DMS114 treated with DMSO at 0.1 percent for 48 hours (cell line): Measurements from ENCODE around the gene SAMD4B.

Source experiments
- DNase-seq: peaks from one replicate; lab custom pipeline; 2025; ENCODE audit not compliant: unreplicated experiment; lab: John Stamatoyannopoulos, UW

The SAMD4B gene

DNA sequence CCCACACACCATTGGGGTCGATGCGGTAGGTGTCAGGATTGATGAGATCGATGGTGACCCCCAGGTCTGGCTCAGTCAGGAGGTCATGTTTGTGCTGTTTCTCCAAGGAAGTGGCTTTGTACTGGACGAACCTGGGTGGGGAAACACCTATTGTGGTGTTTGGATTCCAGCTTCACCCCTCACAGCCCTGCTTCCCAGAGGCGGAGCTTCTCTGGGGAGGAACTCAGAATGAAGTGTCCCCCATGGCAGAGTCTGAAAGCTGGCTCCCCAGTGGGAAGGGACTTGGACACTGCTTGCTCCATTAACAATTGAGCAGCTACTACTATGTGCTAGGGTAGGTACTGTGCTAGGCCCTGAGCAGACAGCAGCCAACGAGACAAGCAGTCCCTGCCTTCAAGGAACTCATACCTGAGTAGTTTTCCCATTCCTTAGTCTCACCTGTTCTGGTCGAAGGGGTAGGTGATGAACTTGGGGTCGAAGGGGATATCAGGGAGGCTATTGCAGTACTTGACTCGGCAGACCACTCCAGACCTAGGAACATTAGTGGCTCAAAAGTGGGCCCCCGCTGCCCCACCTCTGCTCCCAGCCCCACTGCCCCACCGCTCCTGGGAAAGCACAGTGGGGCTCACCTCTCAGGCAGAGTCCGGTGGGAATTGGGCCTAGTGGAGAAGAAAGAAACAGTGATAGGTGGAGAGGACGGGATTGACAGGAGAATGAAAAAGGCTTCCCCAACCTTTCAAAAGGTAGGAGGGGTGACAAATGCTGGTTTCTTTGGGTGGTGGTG is 47.6 kb downstream of the SAMD4B start:
- DNase-seq = no peak

DNA sequence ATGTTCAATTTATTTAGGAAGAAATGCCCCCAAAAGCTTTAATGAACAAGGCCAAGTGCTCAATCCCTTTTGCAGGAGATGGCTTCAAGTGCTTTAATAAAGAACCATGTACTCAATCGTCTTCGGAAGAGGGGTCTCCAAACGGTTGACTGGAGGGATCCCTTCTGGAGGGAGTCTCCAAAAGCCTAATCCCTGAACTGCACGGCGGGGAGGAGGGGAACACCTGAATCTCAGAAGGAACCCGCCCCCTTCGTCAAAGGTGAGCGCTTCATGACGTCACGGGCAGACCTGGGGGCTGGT is 48.2 kb downstream of the SAMD4B start:
- DNase-seq = no peak

DNA sequence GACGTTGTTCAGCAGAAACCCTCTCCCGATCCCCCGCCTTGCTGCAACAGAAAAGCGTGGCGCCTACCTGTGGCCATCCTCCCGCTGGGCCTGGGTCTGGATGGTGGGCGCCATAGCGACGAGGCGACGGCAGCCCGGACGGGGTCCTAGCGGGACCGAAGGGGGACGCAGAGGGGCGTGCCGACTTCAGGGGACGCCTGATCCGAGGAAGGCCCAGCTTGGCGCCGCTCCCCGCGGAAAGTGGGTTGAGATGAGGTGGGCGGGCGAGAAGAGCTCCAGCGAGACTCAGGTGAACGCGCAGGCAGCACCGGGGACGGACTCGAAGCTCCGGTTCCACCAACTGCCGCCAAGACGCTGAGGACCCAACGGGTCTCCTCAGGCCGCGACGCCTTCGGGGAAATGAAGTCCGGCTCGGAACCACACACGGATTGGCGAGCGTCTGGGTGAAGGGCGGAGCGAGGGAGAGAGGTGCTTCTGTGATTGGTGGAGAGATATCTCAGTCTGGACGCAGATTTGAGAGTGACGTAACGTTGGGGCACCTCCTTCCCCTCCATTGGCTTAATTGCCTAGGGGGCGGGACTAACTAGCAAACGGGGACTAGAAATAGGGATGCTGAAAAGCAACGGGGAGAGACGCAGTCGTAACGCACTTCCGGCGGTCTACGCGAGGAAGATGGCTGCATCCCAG is 48.7 kb downstream of the SAMD4B start, which contains the start of the genes MED29 and PAF1:
Gene MED29 (plus strand): TSS at position 628 of the 687 bp plus-strand sequence. CDS start 45 bp downstream, at position 673.
Gene PAF1 (minus strand): TSS at position 356 of the 687 bp plus-strand sequence. CDS start 242 bp downstream, at position 114.
- peak; percentile 100 for DNase-seq

DNA sequence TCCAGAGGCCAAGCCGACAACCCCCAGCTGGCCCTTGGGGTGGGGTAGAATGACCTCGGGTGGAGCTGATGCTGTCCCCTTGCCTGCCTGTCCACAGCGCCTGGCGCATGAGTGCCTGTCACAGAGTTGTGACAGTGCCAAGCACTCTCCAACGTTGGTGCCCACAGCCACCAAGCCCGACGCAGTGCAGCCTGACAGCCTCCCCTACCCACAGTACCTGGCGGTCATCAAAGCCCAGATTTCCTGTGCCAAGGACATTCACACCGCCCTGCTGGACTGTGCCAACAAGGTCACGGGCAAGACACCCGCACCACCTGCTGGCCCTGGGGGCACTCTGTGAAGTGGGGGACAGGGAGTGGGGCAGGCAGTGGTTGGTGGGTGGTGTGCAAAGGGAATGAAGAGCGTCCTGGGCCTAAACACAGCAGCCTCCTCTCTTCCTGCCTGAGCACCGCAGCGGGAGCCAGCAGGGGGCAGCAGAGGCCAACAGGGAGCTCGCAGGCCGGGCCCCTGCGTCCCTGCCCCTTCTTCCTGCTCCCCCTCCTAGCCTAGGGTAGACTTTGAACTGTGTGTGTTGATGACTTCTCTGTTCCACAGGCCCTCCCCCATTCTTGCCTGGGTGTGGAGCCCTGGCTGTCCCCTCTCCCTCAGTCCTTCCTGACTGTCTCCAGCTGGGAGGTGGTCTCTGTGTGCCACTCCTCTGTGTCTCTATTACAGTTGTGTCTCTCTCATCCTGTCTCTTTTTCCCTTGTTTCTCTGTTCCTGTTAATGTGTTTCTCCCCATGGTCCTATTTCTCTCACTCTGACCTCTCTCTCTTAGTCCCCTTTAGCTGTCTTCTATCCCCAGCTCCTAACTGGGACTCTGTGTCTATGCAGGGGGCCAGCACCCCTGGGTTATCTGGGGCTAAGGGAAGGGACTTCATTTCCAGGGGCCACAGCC is 55.4 kb downstream of the SAMD4B start:
- DNase-seq = peak; percentile 42

DNA sequence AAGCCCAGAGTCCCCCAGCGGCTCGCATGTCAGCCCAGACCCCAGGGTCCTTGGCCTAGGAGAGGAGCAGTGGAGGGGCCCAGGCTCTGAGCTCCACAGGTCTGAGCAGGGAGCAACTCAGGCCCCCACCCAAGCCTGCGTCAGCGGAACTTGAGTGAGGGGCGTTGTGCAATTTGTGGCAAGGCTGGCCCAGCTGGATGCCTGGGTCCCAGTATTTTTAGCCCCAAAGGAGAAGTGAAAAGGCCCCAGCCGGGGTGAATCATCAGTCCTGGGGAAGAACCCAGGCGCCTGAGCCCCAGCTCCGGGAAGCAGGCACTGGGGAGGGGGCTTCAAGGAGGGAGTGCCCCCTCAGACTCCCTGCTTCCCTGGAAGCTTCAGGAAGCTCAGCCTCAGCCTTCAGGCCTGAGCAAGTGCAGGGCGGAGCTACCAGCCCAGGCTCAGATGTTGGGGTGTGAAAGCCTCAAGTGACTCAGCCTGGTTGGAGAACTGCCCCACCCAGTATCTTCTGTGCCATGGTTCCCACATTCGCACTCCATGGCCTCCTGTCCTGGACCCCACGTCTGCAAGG is 56.2 kb downstream of the SAMD4B start:
- DNase-seq = no peak

DNA sequence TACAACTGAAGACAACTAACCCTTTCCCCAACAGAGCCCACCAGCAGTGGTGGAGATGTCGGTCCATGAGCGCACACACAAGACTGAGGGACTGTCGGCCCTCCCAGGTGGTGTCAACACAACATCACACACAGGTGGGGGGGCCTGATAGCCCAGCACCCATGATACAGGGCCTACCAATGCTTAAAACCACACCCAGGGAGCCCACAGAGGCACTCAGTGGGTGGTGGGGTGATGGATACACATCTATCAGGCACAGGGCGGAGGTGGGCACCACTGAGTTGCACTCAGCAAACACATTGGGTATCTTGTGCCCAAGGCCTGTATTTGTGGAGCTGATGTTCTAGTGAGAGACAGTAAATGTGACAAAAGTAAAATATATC is 57.4 kb downstream of the SAMD4B start:
- no peak for DNase-seq

DNA sequence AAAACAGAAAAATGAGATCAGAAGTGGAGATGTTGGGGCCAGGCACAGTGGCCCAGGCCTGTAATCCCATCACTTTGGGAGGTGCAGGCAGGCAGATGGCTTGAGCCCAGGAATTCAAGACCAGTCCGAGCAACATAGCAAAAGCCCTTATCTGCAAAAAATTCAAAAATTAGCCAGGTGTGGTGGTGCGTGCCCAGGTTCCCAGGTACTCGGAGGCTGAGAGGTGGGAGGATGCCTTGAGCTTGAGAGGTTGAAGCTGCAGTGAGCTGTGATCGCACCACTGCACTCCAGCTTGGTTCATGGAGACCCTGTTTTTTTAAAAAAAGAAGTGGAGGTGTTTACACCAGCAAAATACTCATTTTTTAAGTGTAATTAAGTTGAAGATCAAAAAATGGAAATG is 57.8 kb downstream of the SAMD4B start:
- DNase-seq = no peak

DNA sequence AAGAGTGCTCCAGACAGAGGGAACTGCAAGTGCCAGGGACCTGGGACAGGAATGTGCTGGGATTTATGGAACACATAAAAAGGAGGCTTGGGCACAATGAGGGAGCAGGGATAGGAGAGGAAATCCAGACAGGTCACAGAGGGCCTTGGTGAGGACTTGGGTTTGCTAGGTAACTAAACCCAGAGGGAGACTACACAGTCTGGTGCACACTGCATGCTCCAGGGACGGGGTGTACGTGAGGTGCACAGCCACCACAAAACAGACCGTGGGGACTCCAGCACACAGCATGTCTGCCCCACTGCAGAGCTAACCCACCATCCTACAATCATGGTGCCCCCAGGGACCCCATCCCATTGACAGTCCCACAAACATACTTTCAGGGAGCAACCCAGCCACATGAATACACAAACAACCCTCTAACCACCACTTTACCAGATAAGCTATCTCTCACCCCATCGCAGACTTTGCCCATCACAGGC is 58.9 kb downstream of the SAMD4B start:
- no peak for DNase-seq

DNA sequence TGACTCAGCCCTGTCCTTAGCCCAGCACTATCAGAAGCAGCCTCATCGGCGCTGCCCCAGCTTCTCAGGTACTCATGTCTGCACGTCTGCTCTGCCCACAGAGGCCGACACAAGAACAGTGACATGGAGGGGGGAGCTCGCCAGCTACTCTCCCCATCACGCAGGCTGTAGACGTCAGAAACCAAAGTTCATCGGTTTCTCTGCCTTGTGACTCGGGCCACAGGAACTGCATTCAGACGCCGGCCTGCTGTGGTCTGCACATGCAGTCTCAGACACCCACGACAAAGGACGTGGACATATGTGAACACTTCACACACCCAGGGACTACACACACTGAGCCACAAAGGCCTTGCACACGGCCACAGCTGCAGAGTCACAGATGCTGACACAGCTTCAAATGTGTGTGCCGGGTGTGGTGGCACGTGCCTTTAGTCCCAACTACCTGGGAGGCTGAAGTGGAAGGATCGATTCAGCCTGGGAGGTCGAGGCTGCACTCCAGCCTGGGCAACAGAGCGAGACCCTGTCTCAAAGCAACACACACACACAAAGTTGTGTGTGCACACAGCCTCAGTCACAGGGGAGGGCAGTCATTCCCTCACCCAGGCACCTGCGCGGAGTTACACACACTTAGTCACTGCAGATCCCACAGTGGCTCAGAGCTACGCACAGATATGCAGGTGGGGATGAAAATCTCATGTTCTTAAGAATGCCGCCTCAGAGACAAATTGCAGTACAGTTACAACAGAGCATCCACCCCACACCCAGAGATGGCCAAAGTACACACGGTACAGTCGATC is 59.5 kb downstream of the SAMD4B start:
- DNase-seq = no peak

DNA sequence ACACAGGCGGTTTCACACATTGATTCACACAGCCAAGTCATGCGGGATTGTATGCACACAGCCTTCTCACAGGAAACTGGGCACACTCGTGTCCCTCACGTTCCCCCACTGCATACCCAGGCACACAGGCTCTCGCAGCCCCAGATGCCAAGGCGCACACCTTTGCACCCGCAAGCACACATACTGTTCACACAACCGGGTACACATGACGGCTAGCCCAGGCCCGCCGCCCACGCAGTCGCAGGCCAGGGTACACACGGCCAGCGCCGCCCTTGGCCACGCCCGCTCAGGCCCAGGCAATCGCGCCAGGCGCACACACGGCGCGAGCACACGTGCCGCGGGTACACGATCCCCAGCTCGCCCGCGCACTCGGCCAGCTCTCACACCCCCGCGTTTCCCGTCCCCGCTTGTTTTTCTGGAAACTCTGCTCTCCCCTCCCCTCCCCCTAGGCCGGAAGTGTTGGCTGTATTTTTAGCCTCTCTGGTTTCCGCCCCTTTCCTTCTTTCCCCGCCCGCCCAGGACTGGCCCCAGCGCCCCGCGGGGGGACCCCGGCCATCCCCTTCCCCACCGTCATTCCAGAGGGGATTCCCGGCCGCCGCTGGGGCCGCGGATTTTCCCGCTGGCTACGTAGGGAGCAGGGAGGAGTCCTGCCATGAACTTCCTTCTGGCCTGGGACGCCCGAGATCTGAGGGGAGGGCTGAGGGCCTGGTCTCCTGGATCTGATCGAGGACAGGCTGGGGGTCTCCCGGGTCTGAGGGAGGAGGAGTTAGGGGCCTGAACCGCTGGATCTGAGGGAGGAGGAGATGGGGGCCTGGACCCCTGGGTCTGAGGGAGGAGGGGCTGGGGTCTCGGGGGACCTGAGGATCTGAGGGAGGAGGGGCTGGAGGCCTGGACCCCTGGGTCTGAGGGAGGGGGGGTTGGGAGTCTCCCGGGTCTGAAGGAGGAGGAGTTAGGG is 60.4 kb downstream of the SAMD4B start:
- peak; percentile 20 for DNase-seq

DNA sequence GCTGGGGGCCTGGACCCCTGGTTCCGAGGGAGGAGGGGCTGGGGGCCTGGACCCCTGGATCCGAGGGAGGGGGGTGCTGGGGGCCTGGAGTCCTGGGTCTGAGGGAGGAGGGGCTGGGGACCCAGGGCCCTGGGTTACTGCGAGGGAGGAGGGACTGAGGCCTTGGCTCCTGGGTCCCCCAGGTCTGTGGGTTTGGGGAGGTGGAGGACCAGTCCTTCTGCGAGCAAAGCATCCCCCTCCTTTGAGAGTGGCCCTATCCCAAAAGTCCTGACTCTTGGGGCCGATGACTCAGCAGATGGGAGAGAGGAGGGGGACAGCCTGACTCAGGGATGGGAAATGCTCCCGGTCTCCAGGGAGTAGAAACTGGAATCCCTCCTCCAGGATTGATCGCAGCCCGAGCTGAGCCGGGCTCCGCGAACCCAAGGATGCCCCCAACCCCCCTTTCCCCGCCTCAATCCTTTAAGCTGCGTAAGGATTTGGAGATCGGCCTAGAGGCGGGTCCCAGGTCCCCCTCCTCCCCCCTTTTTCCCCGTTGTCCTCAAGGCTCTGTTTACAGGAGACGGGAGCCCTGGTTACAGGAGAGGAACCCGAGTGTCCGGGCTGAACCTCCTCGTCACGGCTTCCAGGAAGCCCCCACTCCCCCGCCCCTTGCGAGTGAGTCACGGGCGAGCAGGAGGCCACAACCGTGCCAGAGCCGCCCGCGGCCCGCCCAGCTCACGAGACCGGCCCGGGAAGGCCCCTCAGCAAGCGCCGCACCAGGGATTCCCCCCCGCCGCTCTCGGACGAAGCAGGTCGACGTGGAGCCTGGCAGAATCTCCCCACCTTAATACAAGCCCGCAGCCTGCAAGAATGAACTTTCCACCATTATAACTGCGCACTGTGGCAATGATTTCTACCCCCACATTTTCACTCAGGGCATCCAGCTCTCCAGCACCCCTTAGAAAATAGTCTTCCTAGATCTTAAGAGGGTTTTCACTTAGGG is 61.4 kb downstream of the SAMD4B start:
- peak; percentile 23 for DNase-seq

DNA sequence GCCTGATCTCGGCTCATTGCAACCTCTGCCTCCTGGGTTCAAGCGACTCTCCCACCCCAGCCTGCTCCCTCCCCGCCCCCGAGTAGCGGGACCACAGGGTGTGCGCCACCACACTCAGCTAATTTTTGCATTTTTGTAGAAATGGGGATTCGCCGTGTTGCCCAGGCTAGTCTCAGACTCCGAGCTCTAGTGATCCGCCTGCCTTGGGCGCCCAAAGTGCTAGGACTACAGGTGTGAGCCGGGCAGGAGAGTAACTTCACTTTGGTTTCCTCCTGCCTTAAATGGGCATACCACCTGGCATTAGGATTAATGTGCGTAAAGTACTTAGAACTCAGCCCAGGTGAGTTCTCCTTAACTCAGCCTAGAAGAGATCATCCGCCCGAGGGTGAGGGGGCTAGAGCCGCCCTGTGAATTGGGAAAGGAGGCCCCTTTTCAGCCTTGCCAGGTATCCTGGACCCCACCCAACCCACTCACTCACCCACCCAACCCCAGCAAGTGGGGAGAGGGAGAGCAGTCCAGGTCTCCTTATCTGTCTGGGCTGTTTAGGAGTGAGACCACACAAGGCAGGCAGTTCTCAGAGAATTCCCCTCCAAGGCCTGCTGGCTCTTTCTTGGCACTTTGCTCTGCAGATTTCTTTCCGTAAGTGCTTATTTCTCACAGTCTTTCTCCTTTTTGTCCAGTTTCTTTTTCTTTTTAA is 63.2 kb downstream of the SAMD4B start:
- DNase-seq = no peak

DNA sequence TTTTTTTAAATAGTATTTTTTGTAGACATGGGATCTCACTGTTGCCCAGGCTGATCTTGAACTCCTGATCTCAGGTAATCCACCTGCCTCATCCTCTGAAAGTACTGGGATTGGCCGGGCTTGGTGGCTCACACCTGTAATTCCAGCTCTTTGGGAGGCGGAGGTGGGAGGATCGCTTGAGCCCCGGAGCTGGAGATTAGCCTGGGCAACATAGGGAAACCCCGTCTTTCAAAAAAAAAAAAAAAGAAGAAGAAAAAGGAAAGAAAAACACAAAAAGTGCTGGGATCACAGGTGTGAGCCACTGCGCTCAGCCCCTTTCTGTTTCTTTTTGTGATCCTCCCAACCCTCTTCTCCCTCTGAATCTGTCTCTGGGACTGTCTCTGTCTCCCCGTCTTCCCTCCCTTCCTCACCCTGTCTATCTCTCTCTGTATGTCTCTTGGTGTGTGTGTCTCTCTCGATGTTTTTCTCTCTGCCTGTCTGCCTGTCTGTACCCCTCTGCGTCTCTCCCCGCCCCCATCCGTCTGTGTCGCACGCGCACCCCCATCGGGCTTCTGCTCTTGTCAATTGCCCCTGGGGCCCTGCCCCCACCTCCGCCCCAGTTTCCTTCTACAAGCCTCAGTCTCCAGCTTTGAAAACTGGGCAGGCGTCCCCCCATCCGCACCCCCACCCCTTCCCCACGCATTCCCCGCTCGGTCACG is 63.9 kb downstream of the SAMD4B start:
- peak; percentile 50 for DNase-seq

DNA sequence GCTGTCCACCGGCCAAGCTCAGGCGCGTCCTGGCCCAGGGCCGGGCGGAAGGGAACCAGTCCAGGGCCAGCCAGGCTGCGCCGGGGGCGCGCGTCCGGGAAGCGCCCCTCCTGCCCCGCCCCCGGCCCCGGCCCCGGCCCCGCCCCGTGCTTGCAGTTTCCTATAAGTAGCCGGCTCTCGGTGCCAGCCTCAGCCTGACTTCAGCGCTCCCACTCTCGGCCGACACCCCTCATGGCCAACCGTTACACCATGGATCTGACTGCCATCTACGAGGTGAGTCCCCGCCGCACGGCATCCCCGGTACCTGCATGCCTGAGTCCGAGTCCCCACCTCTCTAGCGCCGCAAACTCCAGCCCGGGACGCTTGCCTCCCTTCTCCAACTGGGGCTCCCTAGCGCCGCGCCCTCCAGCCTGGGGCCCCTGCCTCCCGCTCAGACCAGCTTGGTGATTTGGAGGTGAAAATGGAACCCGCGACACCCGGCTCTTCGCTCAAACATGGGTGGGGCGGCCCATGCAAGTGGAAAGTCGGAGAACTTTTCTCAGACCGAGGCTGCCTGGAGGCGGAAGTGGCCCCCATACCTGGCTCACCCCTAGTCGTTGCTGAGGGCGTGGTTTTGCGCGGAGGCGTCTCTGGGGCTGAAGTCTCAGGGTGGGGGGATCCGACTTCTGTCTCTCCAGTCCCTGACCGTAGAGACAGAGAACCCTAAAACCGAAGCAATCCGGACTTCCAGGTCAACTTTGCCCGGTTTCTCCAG is 64.6 kb downstream of the SAMD4B start, which contains the start of gene ZFP36:
Gene ZFP36 (plus strand): TSS at position 192 of the 754 bp plus-strand sequence. CDS start 58 bp downstream, at position 250.
- peak; percentile 68 for DNase-seq

DNA sequence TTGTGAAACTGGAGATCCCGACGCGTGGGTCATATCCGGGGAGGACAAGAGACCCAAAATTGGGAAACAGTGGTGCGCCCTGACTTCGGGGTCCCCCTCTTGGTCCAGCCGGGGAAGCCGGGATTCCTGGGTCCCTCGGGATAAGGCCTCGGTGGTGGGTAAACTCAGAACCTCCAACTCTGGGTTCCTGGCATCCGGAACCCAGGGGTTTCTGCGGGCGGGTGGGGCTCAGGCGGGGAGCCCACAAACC is 65.1 kb downstream of the SAMD4B start:
- DNase-seq = no peak
